Fibroblast of peridontal ligament (primary cell): ENCODE data around the gene IL12A.

ENCODE experiments used
- DNase-seq: peaks from one replicate; pipeline ENCODE4 v3.0.0-alpha.2; 2010; ENCODE audit errors: extremely low read depth

Gene IL12A

GRCh38 chr3:160027541-160028195 lies 39.0 kb downstream of the IL12A start:
- DNase-seq, result peak; percentile 77

GRCh38 chr3:160035757-160036156 lies 47.1 kb downstream of the IL12A start:
- DNase-seq, result no peak

- DNase-seq, result no peak
These were observed 50.4 kb downstream of the IL12A start for GRCh38 chr3:160038862-160039562.

- DNase-seq, result no peak
These were observed 51.5 kb downstream of the IL12A start for GRCh38 chr3:160040181-160040580.

GRCh38 chr3:160041465-160041864 lies 52.8 kb downstream of the IL12A start:
- DNase-seq, result no peak

- no peak for DNase-seq
These were observed 55.5 kb downstream of the IL12A start for GRCh38 chr3:160044121-160044520.
